ENCODE results near the gene DDB1. TPM values are rescaled to one million over a fixed set of nuclear protein-coding genes. Genes with fewer than 3 reads are reported as not detected.

DDB1 gene
- total RNA-seq, 2 experiments from 2014 or later: 227 to 236 TPM

GRCh38 chr11:61287338-61287977 is 45.4 kb downstream of the DDB1 start:
- Mint-ChIP-seq H3K27ac (no peak overlapping the region), H3K27me3 (ENCODE audit: low read depth) (peaks cover 2% of the 10 kb centered on the region), H3K4me3 (no peak overlapping the region), H3K36me3 (ENCODE audit: low read depth) (peaks cover 14% of the 10 kb centered on the region), H3K9me3 (no peaks in the 10 kb centered on the region), H3K4me1 (ENCODE audit: low read depth) (peaks cover 1% of the 10 kb centered on the region)
- intact Hi-C loops (cut with micrococcal nuclease): no loop called here
- DNase-seq: no peak
- CTCF ChIA-PET: interaction anchor here (0.6 kb wide), 2 partner anchors 73 to 423 kb away, joined by 3 read pairs; no protein-coding TSS in a partner anchor

GRCh38 chr11:61283613-61284012 is 49.3 kb downstream of the DDB1 start:
- intact Hi-C loops (cut with micrococcal nuclease): no loop called here
- Mint-ChIP-seq H3K4me3 (no peak overlapping the region), H3K9me3 (no peaks in the 10 kb centered on the region), H3K36me3 (ENCODE audit: low read depth) (peaks cover 18% of the 10 kb centered on the region), H3K4me1 (ENCODE audit: low read depth) (no peaks in the 10 kb centered on the region), H3K27ac (no peak overlapping the region), H3K27me3 (ENCODE audit: low read depth) (no peaks in the 10 kb centered on the region)
- DNase-seq: no peak
- CTCF ChIA-PET: no interaction called here

GRCh38 chr11:61281581-61282250 is 51.2 kb downstream of the DDB1 start:
- Mint-ChIP-seq H3K27me3 (ENCODE audit: low read depth) (no peaks in the 10 kb centered on the region), H3K9me3 (no peaks in the 10 kb centered on the region), H3K27ac (no peak overlapping the region), H3K4me3 (no peak overlapping the region), H3K4me1 (ENCODE audit: low read depth) (no peaks in the 10 kb centered on the region), H3K36me3 (ENCODE audit: low read depth) (peaks cover 18% of the 10 kb centered on the region)
- intact Hi-C loops (cut with micrococcal nuclease): no loop called here
- CTCF ChIA-PET: interaction anchor here (1.0 to 2.4 kb wide), 2 partner anchors 13 to 27 kb away, joined by 3 to 7 read pairs; partner anchors contain the start of gene VWCE
- peak; percentile 15 for DNase-seq

- H3K36me3 Mint-ChIP-seq (ENCODE audit: low read depth): peaks cover 16% of the 10 kb centered on the region
- intact Hi-C loops (cut with micrococcal nuclease): no loop called here
- H3K4me3 Mint-ChIP-seq: no peak overlapping the region
- H3K4me1 Mint-ChIP-seq (ENCODE audit: low read depth): no peaks in the 10 kb centered on the region
- H3K9me3 Mint-ChIP-seq: no peaks in the 10 kb centered on the region
- H3K27ac Mint-ChIP-seq: no peak overlapping the region
- no peaks in the 10 kb centered on the region for H3K27me3 Mint-ChIP-seq (ENCODE audit: low read depth)
- CTCF ChIA-PET: interaction anchor here (2.4 kb wide), 1 partner anchor 13 kb away, joined by 7 read pairs; the partner anchor contains the start of gene VWCE
- DNase-seq: no peak
Measured at GRCh38 chr11:61280883-61281580, 51.9 kb downstream of the DDB1 start.

- CTCF ChIA-PET: no interaction called here
- no peaks in the 10 kb centered on the region for H3K4me1 Mint-ChIP-seq (ENCODE audit: low read depth)
Measured at GRCh38 chr11:61279934-61280659, 52.8 kb downstream of the DDB1 start.

GRCh38 chr11:61278001-61278470 is 54.9 kb downstream of the DDB1 start:
- Mint-ChIP-seq H3K4me1 (ENCODE audit: low read depth) (no peaks in the 10 kb centered on the region), H3K36me3 (ENCODE audit: low read depth) (peaks cover 8% of the 10 kb centered on the region), H3K27me3 (ENCODE audit: low read depth) (no peaks in the 10 kb centered on the region), H3K4me3 (no peak overlapping the region), H3K9me3 (no peaks in the 10 kb centered on the region), H3K27ac (no peak overlapping the region)
- CTCF ChIA-PET: no interaction called here
- intact Hi-C loops (cut with micrococcal nuclease): no loop called here
- DNase-seq: no peak

More at GRCh38 chr11:61279934-61280659, 52.8 kb downstream of the DDB1 start:
- peaks cover 10% of the 10 kb centered on the region for H3K36me3 Mint-ChIP-seq (ENCODE audit: low read depth)
- intact Hi-C loops (cut with micrococcal nuclease): no loop called here
- H3K27ac Mint-ChIP-seq: no peak overlapping the region
- H3K9me3 Mint-ChIP-seq: no peaks in the 10 kb centered on the region
- H3K27me3 Mint-ChIP-seq (ENCODE audit: low read depth): no peaks in the 10 kb centered on the region
- no peak overlapping the region for H3K4me3 Mint-ChIP-seq
- DNase-seq: no peak

- H3K4me3 Mint-ChIP-seq: no peak overlapping the region
- H3K27me3 Mint-ChIP-seq (ENCODE audit: low read depth): no peaks in the 10 kb centered on the region
- intact Hi-C loops (cut with micrococcal nuclease): no loop called here
- H3K27ac Mint-ChIP-seq: no peak overlapping the region
- CTCF ChIA-PET: no interaction called here
- no peak for DNase-seq
- H3K4me1 Mint-ChIP-seq (ENCODE audit: low read depth): no peaks in the 10 kb centered on the region
- no peaks in the 10 kb centered on the region for H3K9me3 Mint-ChIP-seq
- H3K36me3 Mint-ChIP-seq (ENCODE audit: low read depth): peaks cover 8% of the 10 kb centered on the region
Measured at GRCh38 chr11:61277186-61278000, 55.5 kb downstream of the DDB1 start.

- intact Hi-C loops (cut with micrococcal nuclease): no loop called here
- no peak overlapping the region for H3K4me3 Mint-ChIP-seq
- no peaks in the 10 kb centered on the region for H3K27me3 Mint-ChIP-seq (ENCODE audit: low read depth)
- CTCF ChIA-PET: interaction anchor here (1.6 kb wide), 1 partner anchor 21 kb away, joined by 4 read pairs; no protein-coding TSS in a partner anchor
- no peak overlapping the region for H3K27ac Mint-ChIP-seq
- no peak for DNase-seq
- peaks cover 2% of the 10 kb centered on the region for H3K4me1 Mint-ChIP-seq (ENCODE audit: low read depth)
- no peaks in the 10 kb centered on the region for H3K9me3 Mint-ChIP-seq
- peaks cover 6% of the 10 kb centered on the region for H3K36me3 Mint-ChIP-seq (ENCODE audit: low read depth)
Measured at GRCh38 chr11:61275191-61275590, 57.7 kb downstream of the DDB1 start.

- Mint-ChIP-seq H3K27me3 (ENCODE audit: low read depth) (no peaks in the 10 kb centered on the region), H3K9me3 (no peaks in the 10 kb centered on the region), H3K36me3 (ENCODE audit: low read depth) (peaks cover 4% of the 10 kb centered on the region), H3K4me3 (no peak overlapping the region), H3K27ac (no peak overlapping the region), H3K4me1 (ENCODE audit: low read depth) (peaks cover 2% of the 10 kb centered on the region)
- intact Hi-C loops (cut with micrococcal nuclease): no loop called here
- DNase-seq: no peak
- CTCF ChIA-PET: no interaction called here
Measured at GRCh38 chr11:61274084-61274483, 58.8 kb downstream of the DDB1 start.

GRCh38 chr11:61273178-61274078 is 59.5 kb downstream of the DDB1 start:
- CTCF ChIA-PET: no interaction called here
- Mint-ChIP-seq H3K36me3 (ENCODE audit: low read depth) (peaks cover 4% of the 10 kb centered on the region), H3K9me3 (no peaks in the 10 kb centered on the region), H3K4me3 (no peak overlapping the region), H3K27me3 (ENCODE audit: low read depth) (no peaks in the 10 kb centered on the region), H3K27ac (no peak overlapping the region), H3K4me1 (ENCODE audit: low read depth) (peaks cover 2% of the 10 kb centered on the region)
- no peak for DNase-seq
- intact Hi-C loops (cut with micrococcal nuclease): no loop called here

- Mint-ChIP-seq H3K9me3 (no peaks in the 10 kb centered on the region), H3K27ac (no peak overlapping the region), H3K4me1 (ENCODE audit: low read depth) (peaks cover 2% of the 10 kb centered on the region), H3K27me3 (ENCODE audit: low read depth) (no peaks in the 10 kb centered on the region), H3K4me3 (no peak overlapping the region), H3K36me3 (ENCODE audit: low read depth) (peaks cover 3% of the 10 kb centered on the region)
- DNase-seq: no peak
- intact Hi-C loops (cut with micrococcal nuclease): no loop called here
- CTCF ChIA-PET: no interaction called here
Measured at GRCh38 chr11:61272731-61273130, 60.2 kb downstream of the DDB1 start.

Data from activated naive CD4-positive, alpha-beta T cell treated with anti-CD3 and anti-CD28 coated beads for 36 hours (primary cell).